Fibroblast of skin of right biceps (primary cell): Measurements from ENCODE around the gene FGD3.

Experiments used
- DNase-seq: peaks from one replicate; pipeline ENCODE4 v3.0.0-alpha.2; 2013

FGD3 gene

DNA sequence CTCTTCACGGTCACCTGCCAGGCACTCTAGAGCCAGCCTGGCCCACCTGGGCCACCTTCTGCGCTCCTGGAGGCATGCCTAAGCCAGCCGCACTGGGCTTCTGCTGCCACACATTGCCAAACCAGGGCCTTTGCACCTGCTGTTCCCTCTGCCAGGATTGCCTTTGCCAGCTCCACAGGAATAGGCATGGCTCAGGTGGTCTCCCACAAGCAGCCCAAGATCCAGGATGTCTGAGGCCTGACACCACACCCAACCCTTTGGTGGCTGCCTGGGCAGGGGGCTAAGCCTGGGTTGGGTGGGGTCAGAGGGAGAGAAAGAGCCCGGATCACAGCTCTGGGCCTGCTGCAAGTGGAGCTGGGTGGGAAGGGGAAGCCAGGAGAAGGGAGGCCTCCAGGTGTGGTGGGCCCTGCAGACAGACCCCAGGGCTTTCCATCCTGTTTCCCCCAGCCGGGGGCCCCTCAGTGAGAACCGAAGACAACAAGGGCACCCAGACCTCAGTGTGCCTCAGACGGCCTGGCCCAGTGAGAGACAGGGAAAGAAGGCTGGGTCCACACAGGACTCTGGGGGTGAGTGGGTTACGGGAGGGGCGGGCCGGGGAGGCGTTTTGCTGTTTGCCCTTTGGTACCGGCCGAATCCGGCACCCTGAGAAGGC, 110.5 kb downstream of the FGD3 start:
- DNase-seq = no peak

GRCh38 chr9:93058355-93059010, 111.2 kb downstream of the FGD3 start, which contains the start of gene SUSD3:
SUSD3 (plus strand) TSS chr9:93058701; CDS start chr9:93058743, 42 bp downstream.
- peak; percentile 36 for DNase-seq

DNA sequence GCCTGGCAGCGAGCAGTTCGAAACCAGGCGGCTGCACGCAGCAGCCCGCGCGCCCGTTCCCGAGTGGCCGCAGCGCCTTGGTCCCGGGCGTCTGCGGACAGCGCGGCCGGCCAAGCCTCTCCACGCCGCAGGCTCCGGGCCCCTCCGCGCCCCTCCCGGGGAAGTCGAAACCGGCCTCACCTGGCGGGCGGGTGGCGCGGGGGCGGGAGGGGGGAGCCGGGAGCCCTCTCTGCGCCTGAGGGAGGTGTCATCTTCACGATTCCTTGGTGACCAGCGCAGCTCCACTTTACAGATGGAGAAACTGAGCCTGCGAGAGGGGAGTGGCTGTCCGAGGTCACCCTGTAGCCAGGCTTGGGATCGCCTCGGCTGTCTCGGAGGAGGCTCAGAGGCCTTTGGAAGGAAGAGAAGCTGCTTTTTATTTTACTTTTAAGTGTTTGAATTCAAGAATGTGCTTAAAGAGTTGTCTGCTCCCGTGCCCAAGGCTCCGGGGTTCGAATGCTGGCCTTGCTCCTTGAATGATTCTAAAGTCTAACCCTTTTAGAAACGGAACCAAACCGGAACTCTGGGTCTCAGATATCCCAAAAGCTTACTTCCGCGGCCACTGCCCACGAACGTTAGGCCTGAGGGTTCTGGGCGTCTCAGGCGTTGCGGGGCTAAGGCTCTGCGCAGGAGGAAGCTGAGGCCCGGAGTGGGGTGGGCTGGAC, 111.8 kb downstream of the FGD3 start:
- DNase-seq = no peak

DNA sequence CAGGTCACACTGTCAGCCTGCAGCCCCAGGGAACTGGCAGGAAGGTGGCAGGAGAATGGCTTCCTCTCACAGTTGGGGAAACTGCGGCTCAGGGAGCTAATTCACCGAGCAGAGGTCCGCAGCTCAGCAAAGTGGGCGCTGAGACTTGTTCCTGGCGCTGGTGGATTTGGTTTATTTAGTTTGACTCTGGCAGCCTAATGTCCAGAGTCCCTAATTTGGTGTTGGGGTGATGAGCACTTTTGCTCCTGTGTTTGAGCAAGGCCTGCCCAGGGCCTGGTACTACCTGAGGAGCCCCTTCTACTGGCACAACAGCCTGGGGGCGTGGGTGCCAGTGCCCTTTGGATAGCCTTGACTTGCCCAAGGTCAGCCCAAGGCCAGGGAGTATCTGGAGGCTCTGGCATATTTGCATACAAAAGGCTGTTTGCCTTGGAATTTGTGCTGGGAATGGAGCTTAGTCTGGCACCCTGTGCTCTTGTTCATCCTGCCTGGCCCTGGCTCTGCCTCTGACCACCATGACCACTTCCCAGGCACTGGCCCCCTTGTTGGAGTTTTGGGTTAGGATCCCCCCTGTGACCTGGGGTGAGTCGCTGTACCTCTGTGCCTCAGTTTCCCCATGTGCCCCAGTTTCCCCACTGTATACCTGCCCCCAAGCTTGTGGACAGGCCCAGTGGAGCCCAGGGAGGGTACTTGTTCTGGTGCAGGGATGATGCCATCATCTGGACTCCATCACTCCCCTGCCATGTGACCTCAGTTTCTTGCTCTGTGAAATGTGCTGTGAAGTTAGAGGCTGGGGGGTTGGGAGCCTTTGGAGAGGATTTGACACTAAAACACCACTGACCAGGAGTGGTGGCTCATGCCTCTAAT, 112.6 kb downstream of the FGD3 start:
- no peak for DNase-seq

DNA sequence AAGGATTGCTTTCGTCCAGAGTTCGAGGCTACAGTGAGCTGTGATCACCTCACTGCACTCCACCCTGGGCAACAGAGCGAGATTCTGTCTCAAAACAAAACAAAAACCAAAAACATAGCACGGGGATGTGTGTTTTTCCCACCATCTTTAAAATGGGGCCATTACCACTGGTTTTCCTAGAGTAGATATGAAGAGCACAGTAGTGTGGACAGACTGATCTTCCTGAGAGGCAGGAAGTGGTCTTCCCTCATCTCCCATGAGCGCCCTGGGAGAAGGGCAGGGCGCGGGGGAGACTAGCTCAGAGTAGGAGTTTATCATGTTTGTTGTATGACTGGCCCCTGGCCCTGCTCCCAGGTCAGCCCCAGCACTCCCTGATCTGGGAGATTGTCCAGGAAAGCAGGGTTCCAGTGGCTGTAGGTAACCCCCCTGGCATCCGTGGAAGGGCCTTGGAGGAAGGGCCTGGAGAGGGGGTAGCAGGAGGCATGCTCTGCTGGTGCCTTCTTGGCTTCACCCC, 113.5 kb downstream of the FGD3 start:
- DNase-seq = peak; percentile 77

GRCh38 chr9:93061260-93061751, 114.0 kb downstream of the FGD3 start:
- DNase-seq = no peak

GRCh38 chr9:93061791-93062763, 114.8 kb downstream of the FGD3 start:
- DNase-seq = no peak

- DNase-seq = peak; percentile 11
These were observed 117.2 kb downstream of the FGD3 start for GRCh38 chr9:93064392-93065134.

GRCh38 chr9:93065135-93065720, 117.9 kb downstream of the FGD3 start:
- DNase-seq = no peak

- DNase-seq = no peak
These were observed 119.8 kb downstream of the FGD3 start for GRCh38 chr9:93066978-93067603.

DNA sequence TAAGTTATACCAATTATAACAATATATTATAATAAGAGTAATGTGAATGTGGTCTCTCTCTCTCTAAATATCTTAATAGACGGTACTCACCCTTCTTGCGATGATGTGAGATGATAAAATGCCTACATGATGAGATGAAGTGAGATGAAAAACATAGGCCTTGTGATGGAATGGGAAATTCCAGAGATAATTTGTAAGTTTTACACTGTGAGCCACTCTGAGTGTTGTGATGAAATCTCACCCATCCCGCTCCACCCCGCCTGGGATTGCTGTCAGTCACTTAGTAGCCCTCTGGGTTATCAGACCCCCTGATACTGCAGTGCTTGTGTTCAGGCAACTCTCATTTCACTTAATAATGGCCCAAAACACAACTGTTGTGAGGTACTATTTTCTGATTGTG, 121.6 kb downstream of the FGD3 start:
- DNase-seq = no peak

- peak; percentile 21 for DNase-seq
These were observed 124.1 kb downstream of the FGD3 start for GRCh38 chr9:93071464-93071863.

- DNase-seq = peak; percentile 28
These were observed 125.1 kb downstream of the FGD3 start for GRCh38 chr9:93072383-93072795.

DNA sequence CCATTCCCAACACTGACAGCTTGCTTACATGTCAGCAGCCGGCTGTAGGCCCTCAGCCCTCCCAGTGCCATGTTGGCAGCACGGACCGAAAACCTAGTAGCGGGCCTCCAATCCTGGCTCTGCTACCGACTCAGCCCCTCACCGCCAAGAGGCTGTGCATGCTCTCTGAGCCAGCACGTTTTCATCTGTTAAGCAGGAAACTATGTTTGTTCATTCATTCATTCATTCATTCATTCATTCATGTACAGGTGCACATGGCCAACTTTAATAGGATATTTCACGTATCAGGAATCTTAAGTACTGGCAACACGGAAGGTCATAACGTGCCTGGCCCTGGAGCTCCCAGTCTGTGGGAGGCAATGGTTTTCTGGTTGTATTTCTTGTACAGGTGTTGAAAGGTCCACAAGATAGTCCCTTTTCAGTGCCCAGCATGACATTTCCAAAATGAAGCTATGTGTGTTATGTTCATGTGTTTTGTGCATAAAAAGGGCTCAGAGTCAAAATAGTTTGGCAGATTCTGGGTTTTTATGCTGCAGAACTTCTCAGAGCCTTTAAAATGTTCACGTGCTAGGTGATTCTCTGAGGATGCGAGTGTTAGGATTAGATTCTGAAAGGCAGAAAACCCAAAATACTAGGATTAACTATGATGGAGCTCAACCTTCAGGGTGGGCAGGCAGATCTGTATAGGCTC, 128.9 kb downstream of the FGD3 start:
- no peak for DNase-seq

DNA sequence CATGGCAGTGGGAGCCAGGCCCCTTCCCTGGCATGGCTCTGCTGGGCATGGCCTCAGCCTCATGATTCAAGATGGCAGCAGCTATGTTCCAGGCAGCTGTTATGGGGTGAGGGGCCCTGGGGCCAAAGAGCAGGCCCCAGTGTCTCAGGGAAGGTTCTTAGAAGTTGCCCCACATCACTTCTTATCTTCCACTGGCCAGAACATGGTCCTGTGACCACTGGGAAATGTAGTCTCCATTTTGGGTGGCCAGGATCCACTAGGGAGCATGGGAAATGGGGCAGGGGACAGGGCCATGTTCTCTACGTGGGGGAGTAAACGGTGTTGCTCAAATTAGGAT, 129.4 kb downstream of the FGD3 start:
- no peak for DNase-seq

GRCh38 chr9:93077367-93077766, 130.0 kb downstream of the FGD3 start:
- no peak for DNase-seq

DNA sequence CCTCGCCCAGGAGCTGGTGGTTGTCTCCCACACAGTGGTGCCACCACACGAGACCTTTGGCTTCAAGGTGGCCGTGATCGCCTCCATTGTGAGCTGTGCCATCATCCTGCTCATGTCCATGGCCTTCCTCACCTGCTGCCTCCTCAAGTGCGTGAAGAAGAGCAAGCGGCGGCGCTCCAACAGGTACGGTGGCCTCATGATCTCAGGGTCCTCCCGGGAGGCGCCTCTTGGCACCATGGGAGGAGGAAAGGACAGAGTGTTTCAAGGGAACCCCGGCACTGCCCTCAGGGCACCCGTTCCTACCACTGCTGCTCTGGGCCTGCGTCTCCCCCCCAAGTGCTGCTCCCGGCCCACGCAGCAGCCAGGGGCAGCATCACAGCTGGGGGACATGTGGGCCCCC, 130.5 kb downstream of the FGD3 start:
- DNase-seq = no peak

GRCh38 chr9:93079371-93079770, 132.0 kb downstream of the FGD3 start:
- DNase-seq = no peak

- no peak for DNase-seq
These were observed 133.1 kb downstream of the FGD3 start for GRCh38 chr9:93080406-93080805.
